Measurements from ENCODE around the gene KIAA0232.
"Not testable (repeated sequence)": the region's sequence is repeated elsewhere in the genome, so short reads cannot be mapped to it uniquely, and the experiment has no call there.

KIAA0232 gene

GRCh38 chr4:6794189-6794588 lies 11.7 kb downstream of the KIAA0232 start:
- H3K27me3 ChIP-seq (ENCODE audit: control insufficient read depth, low read length) = no peaks in the 10 kb centered on the region
- no peaks in the 10 kb centered on the region for H3K9me2 ChIP-seq (replicated peaks; ENCODE audit: control insufficient read depth, low read length)
- peaks cover 5% of the 10 kb centered on the region for H3K4me1 ChIP-seq (ENCODE audit: control insufficient read depth, low read length)
- H3F3A ChIP-seq (ENCODE audit: control insufficient read depth, insufficient read depth) = no peaks in the 10 kb centered on the region
- H3K9me3 ChIP-seq (ENCODE audit: control insufficient read depth, insufficient read depth, low read length) = peaks cover 5% of the 10 kb centered on the region; the same call in 1 of the 2 replicates
- TF ChIP-seq EZH2phosphoT487 (IDR thresholded peaks at IDR 0.05; ENCODE audit: borderline replicate concordance, low read length) (no peak), CTCF (IDR thresholded peaks at IDR 0.05; ENCODE audit: low read depth, low read length, poor library complexity, severe bottlenecking) (no peak)
- peaks cover 28% of the 10 kb centered on the region for H3K36me3 ChIP-seq (ENCODE audit: control insufficient read depth, low read length)
- peaks cover 6% of the 10 kb centered on the region; the same call in 1 of the 2 replicates for H4K20me1 ChIP-seq (ENCODE audit: control insufficient read depth, insufficient read depth, low read depth, low read length)
- peaks cover 95% of the 10 kb centered on the region for H3K79me2 ChIP-seq (ENCODE audit: control insufficient read depth, low read length)
- H3K4me2 ChIP-seq (ENCODE audit: low read length) = no peak overlapping the region
- H3K27ac ChIP-seq (ENCODE audit: low read depth, low read length) = no peak overlapping the region
- no peak overlapping the region for H3K4me3 ChIP-seq (ENCODE audit: low read length)

- Histone ChIP-seq H4K20me1 (ENCODE audit: control insufficient read depth, insufficient read depth, low read depth, low read length) (peaks cover 6% of the 10 kb centered on the region; the same call in 1 of the 2 replicates), H3K4me3 (ENCODE audit: low read length) (no peak overlapping the region), H3F3A (ENCODE audit: control insufficient read depth, insufficient read depth) (no peaks in the 10 kb centered on the region), H3K9me2 (replicated peaks; ENCODE audit: control insufficient read depth, low read length) (no peaks in the 10 kb centered on the region), H3K27ac (ENCODE audit: low read depth, low read length) (no peak overlapping the region), H3K9me3 (ENCODE audit: control insufficient read depth, insufficient read depth, low read length) (peaks cover 5% of the 10 kb centered on the region; the same call in 1 of the 2 replicates), H3K4me1 (ENCODE audit: control insufficient read depth, low read length) (peaks cover 5% of the 10 kb centered on the region), H3K4me2 (ENCODE audit: low read length) (no peak overlapping the region), H3K79me2 (ENCODE audit: control insufficient read depth, low read length) (peaks cover 94% of the 10 kb centered on the region), H3K27me3 (ENCODE audit: control insufficient read depth, low read length) (no peaks in the 10 kb centered on the region), H3K36me3 (ENCODE audit: control insufficient read depth, low read length) (peaks cover 30% of the 10 kb centered on the region)
- TF ChIP-seq EZH2phosphoT487 (IDR thresholded peaks at IDR 0.05; ENCODE audit: borderline replicate concordance, low read length) (no peak), CTCF (IDR thresholded peaks at IDR 0.05; ENCODE audit: low read depth, low read length, poor library complexity, severe bottlenecking) (no peak)
Measured at GRCh38 chr4:6795821-6796220, 13.3 kb downstream of the KIAA0232 start.

- Histone ChIP-seq H3K36me3 (ENCODE audit: control insufficient read depth, low read length) (peaks cover 23% of the 10 kb centered on the region), H3K79me2 (ENCODE audit: control insufficient read depth, low read length) (peaks cover 94% of the 10 kb centered on the region)
- H3K9me2 ChIP-seq (replicated peaks; ENCODE audit: control insufficient read depth, low read length); H3F3A ChIP-seq (ENCODE audit: control insufficient read depth, insufficient read depth); H3K4me1 ChIP-seq (ENCODE audit: control insufficient read depth, low read length); H3K27ac ChIP-seq (ENCODE audit: low read depth, low read length); H4K20me1 ChIP-seq (ENCODE audit: control insufficient read depth, insufficient read depth, low read depth, low read length); H3K27me3 ChIP-seq (ENCODE audit: control insufficient read depth, low read length); H3K4me3 ChIP-seq (ENCODE audit: low read length); H3K9me3 ChIP-seq (ENCODE audit: control insufficient read depth, insufficient read depth, low read length); H3K4me2 ChIP-seq (ENCODE audit: low read length): not testable (repeated sequence)
Measured at GRCh38 chr4:6797368-6797767, 14.8 kb downstream of the KIAA0232 start.

- Histone ChIP-seq H3K36me3 (ENCODE audit: control insufficient read depth, low read length) (peaks cover 26% of the 10 kb centered on the region), H3K79me2 (ENCODE audit: control insufficient read depth, low read length) (peaks cover 89% of the 10 kb centered on the region), H4K20me1 (ENCODE audit: control insufficient read depth, insufficient read depth, low read depth, low read length) (peaks cover 6% of the 10 kb centered on the region; the same call in 1 of the 2 replicates), H3K4me2 (ENCODE audit: low read length) (no peak overlapping the region), H3K4me1 (ENCODE audit: control insufficient read depth, low read length) (no peaks in the 10 kb centered on the region), H3K4me3 (ENCODE audit: low read length) (no peak overlapping the region), H3K27me3 (ENCODE audit: control insufficient read depth, low read length) (no peaks in the 10 kb centered on the region), H3K9me2 (replicated peaks; ENCODE audit: control insufficient read depth, low read length) (no peaks in the 10 kb centered on the region), H3F3A (ENCODE audit: control insufficient read depth, insufficient read depth) (no peaks in the 10 kb centered on the region), H3K27ac (ENCODE audit: low read depth, low read length) (no peak overlapping the region), H3K9me3 (ENCODE audit: control insufficient read depth, insufficient read depth, low read length) (no peaks in the 10 kb centered on the region)
- TF ChIP-seq CTCF (IDR thresholded peaks at IDR 0.05; ENCODE audit: low read depth, low read length, poor library complexity, severe bottlenecking) (no peak), EZH2phosphoT487 (IDR thresholded peaks at IDR 0.05; ENCODE audit: borderline replicate concordance, low read length) (no peak)
Measured at GRCh38 chr4:6799091-6799490, 16.6 kb downstream of the KIAA0232 start.
